GM18519 (cell line): ENCODE data around the gene FBXO10.

Experiments
- ATAC-seq: cut with Tn5 transposase; IDR thresholded peaks from one replicate; pipeline ENCODE4 v1.9.1; 2021; ENCODE audit warnings: mild to moderate bottlenecking, moderate library complexity; ENCODE audit not compliant: unreplicated experiment, low FRiP score

Gene FBXO10

GRCh38 chr9:37596504-37596903 lies 20.3 kb upstream of the FBXO10 start:
- ATAC-seq, result no peak

GRCh38 chr9:37593883-37594448 lies 17.8 kb upstream of the FBXO10 start:
- no peak for ATAC-seq

GRCh38 chr9:37592108-37592951 lies 16.1 kb upstream of the FBXO10 start, which contains the start of gene TOMM5:
TSS of gene TOMM5 (minus strand) at chr9:37592597. CDS start at chr9:37592532, 65 bp downstream.
- ATAC-seq, result no peak

- no peak for ATAC-seq
Observed at GRCh38 chr9:37587521-37587920, 11.3 kb upstream of the FBXO10 start.

- ATAC-seq, result no peak
Observed at GRCh38 chr9:37583522-37584121, 7.4 kb upstream of the FBXO10 start.

GRCh38 chr9:37582548-37583157 lies 6.5 kb upstream of the FBXO10 start:
- peak; percentile 55 for ATAC-seq

- ATAC-seq, result no peak
Observed at GRCh38 chr9:37575511-37575914, 667 bp downstream of the FBXO10 start.

GRCh38 chr9:37575001-37575400 lies 1.2 kb downstream of the FBXO10 start:
- no peak for ATAC-seq

GRCh38 chr9:37574241-37574721 lies 1.9 kb downstream of the FBXO10 start:
- no peak for ATAC-seq

- ATAC-seq, result no peak
Observed at GRCh38 chr9:37571282-37571681, 4.9 kb downstream of the FBXO10 start.

- no peak for ATAC-seq
Observed at GRCh38 chr9:37566716-37567115, 9.5 kb downstream of the FBXO10 start.

GRCh38 chr9:37565661-37566618 lies 10.2 kb downstream of the FBXO10 start:
- ATAC-seq, result peak; percentile 60

- ATAC-seq, result no peak
Observed at GRCh38 chr9:37564916-37565315, 11.3 kb downstream of the FBXO10 start.

- no peak for ATAC-seq
Observed at GRCh38 chr9:37563806-37564513, 12.2 kb downstream of the FBXO10 start.

- no peak for ATAC-seq
Observed at GRCh38 chr9:37562826-37563225, 13.4 kb downstream of the FBXO10 start.

- ATAC-seq, result no peak
Observed at GRCh38 chr9:37561682-37562081, 14.5 kb downstream of the FBXO10 start.

- ATAC-seq, result no peak
Observed at GRCh38 chr9:37559855-37560592, 16.2 kb downstream of the FBXO10 start.

- ATAC-seq, result no peak
Observed at GRCh38 chr9:37559125-37559524, 17.1 kb downstream of the FBXO10 start.

- ATAC-seq, result no peak
Observed at GRCh38 chr9:37555786-37556185, 20.4 kb downstream of the FBXO10 start.
